HuH-7 (cell line): ENCODE data around the gene IRX4.
"Not testable (repeated sequence)": the region's sequence is repeated elsewhere in the genome, so short reads cannot be mapped to it uniquely, and the experiment has no call there.

ENCODE experiments used
- DNase-seq: peaks from one replicate; pipeline ENCODE4 v3.0.0; 2011; ENCODE audit warnings: low spot score

Gene IRX4

GRCh38 chr5:1856596-1857255 lies 26.0 kb downstream of the IRX4 start:
- DNase-seq, result no peak

GRCh38 chr5:1855596-1855995 lies 27.1 kb downstream of the IRX4 start:
- no peak for DNase-seq

GRCh38 chr5:1855075-1855474 lies 27.6 kb downstream of the IRX4 start:
- no peak for DNase-seq

- no peak for DNase-seq
Observed at GRCh38 chr5:1853531-1853930, 29.2 kb downstream of the IRX4 start.

GRCh38 chr5:1852324-1852947 lies 30.3 kb downstream of the IRX4 start:
- no peak for DNase-seq

- no peak for DNase-seq
Observed at GRCh38 chr5:1851290-1851934, 31.3 kb downstream of the IRX4 start.

- no peak for DNase-seq
Observed at GRCh38 chr5:1850324-1851154, 32.2 kb downstream of the IRX4 start.

GRCh38 chr5:1847611-1848010 lies 35.1 kb downstream of the IRX4 start:
- no peak for DNase-seq

GRCh38 chr5:1847056-1847455 lies 35.7 kb downstream of the IRX4 start:
- DNase-seq, result no peak

GRCh38 chr5:1846583-1846982 lies 36.1 kb downstream of the IRX4 start:
- DNase-seq, result no peak

- no peak for DNase-seq
Observed at GRCh38 chr5:1845696-1846095, 37.0 kb downstream of the IRX4 start.

- no peak for DNase-seq
Observed at GRCh38 chr5:1844708-1845436, 37.9 kb downstream of the IRX4 start.

- not testable (repeated sequence) for DNase-seq
Observed at GRCh38 chr5:1843761-1844160, 39.0 kb downstream of the IRX4 start.

- no peak for DNase-seq
Observed at GRCh38 chr5:1842004-1842819, 40.5 kb downstream of the IRX4 start.

GRCh38 chr5:1840741-1841521 lies 41.8 kb downstream of the IRX4 start:
- DNase-seq, result no peak

GRCh38 chr5:1840071-1840547 lies 42.6 kb downstream of the IRX4 start:
- DNase-seq, result no peak

GRCh38 chr5:1838013-1838412 lies 44.7 kb downstream of the IRX4 start:
- DNase-seq, result no peak

- no peak for DNase-seq
Observed at GRCh38 chr5:1836891-1837880, 45.5 kb downstream of the IRX4 start.
